ENCODE measurements around the gene ZNF41. TPM values are rescaled to one million over a fixed set of nuclear protein-coding genes. Genes with fewer than 3 reads are reported as not detected.

ZNF41 gene
- polyA plus RNA-seq, 3 donors = 1.8 to 4.3 (median 3.1) TPM

DNA sequence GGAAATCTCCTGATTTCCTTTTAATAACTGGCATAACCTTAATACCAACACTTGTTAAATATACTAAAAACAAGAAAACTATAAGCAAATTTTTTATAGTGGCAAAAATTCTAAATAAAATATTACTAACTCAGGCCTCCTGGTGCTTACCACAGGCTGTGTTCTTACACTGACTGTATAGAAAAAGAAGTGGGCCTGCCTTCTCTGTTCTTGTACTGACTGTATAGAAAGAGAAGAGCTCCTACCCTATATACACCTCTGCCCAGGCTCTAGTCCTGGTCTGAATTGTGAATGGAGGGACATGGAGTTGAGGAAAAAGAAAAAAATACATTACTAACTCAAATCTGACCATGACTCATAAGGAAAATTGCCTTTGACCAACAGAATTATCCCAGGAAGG is 7.5 kb downstream of the ZNF41 start:
- Histone ChIP-seq H3K4me2 (replicated peaks; ENCODE audit: extremely low read depth, low read length, poor library complexity, severe bottlenecking) (no peak overlapping the region), H3K9me3 (replicated peaks in 1 of 2; ENCODE audit: control insufficient read depth in 1 of 2, insufficient read depth in 1 of 2, low read length in 2 of 2) (no peaks in the 10 kb centered on the region), H3K4me3 (replicated peaks in 1 of 3; ENCODE audit: low read depth in 2 of 3, low read length in 3 of 3) (no peak overlapping the region), H3K4me1 (ENCODE audit: control insufficient read depth in 1 of 2, insufficient read depth in 2 of 2, low read length in 2 of 2) (no peaks in the 10 kb centered on the region), H3K9ac (ENCODE audit: insufficient read depth, low read length, poor library complexity, severe bottlenecking) (no peak overlapping the region), H3K79me2 (ENCODE audit: insufficient read depth, low read length) (peaks cover 91% of the 10 kb centered on the region), H3K27ac (ENCODE audit: low read depth in 1 of 2, low read length in 2 of 2) (no peak overlapping the region), H2AFZ (ENCODE audit: insufficient read depth, low read depth, low read length, poor library complexity, severe bottlenecking) (no peak overlapping the region), H3K27me3 (ENCODE audit: control insufficient read depth in 2 of 2, insufficient read depth in 2 of 2, low read length in 2 of 2) (no peaks in the 10 kb centered on the region), H3K36me3 (replicated peaks in 1 of 2; ENCODE audit: control insufficient read depth in 1 of 2, insufficient read depth in 2 of 2, low read length in 2 of 2) (no peaks in the 10 kb centered on the region), H4K20me1 (ENCODE audit: insufficient read depth, low read length) (peaks cover 21% of the 10 kb centered on the region)
- Mint-ChIP-seq H3K27ac (no peak overlapping the region), H3K36me3 (peaks cover 0 to 3% of the 10 kb centered on the region in 2 donors), H3K4me1 (peaks cover 4% of the 10 kb centered on the region), H3K27me3 (ENCODE audit: low read depth in 3 of 3) (peaks cover 0 to 8% (median 0%) of the 10 kb centered on the region in 3 donors), H3K9me3 (peaks cover 0 to 2% (median 0%) of the 10 kb centered on the region in 7 donors), H3K4me3 (no peak overlapping the region)
- TF ChIP-seq, protein P1, sequence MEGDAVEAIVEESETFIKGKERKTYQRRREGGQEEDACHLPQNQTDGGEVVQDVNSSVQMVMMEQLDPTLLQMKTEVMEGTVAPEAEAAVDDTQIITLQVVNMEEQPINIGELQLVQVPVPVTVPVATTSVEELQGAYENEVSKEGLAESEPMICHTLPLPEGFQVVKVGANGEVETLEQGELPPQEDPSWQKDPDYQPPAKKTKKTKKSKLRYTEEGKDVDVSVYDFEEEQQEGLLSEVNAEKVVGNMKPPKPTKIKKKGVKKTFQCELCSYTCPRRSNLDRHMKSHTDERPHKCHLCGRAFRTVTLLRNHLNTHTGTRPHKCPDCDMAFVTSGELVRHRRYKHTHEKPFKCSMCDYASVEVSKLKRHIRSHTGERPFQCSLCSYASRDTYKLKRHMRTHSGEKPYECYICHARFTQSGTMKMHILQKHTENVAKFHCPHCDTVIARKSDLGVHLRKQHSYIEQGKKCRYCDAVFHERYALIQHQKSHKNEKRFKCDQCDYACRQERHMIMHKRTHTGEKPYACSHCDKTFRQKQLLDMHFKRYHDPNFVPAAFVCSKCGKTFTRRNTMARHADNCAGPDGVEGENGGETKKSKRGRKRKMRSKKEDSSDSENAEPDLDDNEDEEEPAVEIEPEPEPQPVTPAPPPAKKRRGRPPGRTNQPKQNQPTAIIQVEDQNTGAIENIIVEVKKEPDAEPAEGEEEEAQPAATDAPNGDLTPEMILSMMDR (IDR thresholded peaks at IDR 0.05) = no peak
- DNase-seq = no peak
- intact Hi-C loops (cut with micrococcal nuclease) = no loop called here

GRCh38 chrX:47467106-47467505 is 15.9 kb downstream of the ZNF41 start:
- no peak overlapping the region for H3K4me2 ChIP-seq (replicated peaks; ENCODE audit: extremely low read depth, low read length, poor library complexity, severe bottlenecking)
- peaks cover 13% of the 10 kb centered on the region for H3K79me2 ChIP-seq (ENCODE audit: insufficient read depth, low read length)
- no peak overlapping the region for H2AFZ ChIP-seq (ENCODE audit: insufficient read depth, low read depth, low read length, poor library complexity, severe bottlenecking)
- TF ChIP-seq, protein P1 (IDR thresholded peaks at IDR 0.05) = no peak
- Mint-ChIP-seq H3K36me3 (peaks cover 47 to 54% of the 10 kb centered on the region in 2 donors), H3K27ac (no peak overlapping the region), H3K4me3 (no peak overlapping the region), H3K4me1 (no peaks in the 10 kb centered on the region), H3K9me3 (peaks cover 6 to 20% (median 13%) of the 10 kb centered on the region in 7 donors), H3K27me3 (ENCODE audit: low read depth in 3 of 3) (peaks cover 0 to 1% (median 0%) of the 10 kb centered on the region in 3 donors)
- intact Hi-C loops (cut with micrococcal nuclease) = no loop called here
- H3K9me3 ChIP-seq (replicated peaks in 1 of 2; ENCODE audit: control insufficient read depth in 1 of 2, insufficient read depth in 1 of 2, low read length in 2 of 2) = peaks cover 4 to 8% of the 10 kb centered on the region in 2 donors
- no peak overlapping the region for H3K9ac ChIP-seq (ENCODE audit: insufficient read depth, low read length, poor library complexity, severe bottlenecking)
- H3K36me3 ChIP-seq (replicated peaks in 1 of 2; ENCODE audit: control insufficient read depth in 1 of 2, insufficient read depth in 2 of 2, low read length in 2 of 2) = peaks cover 23 to 54% of the 10 kb centered on the region in 2 donors
- peaks cover 9% of the 10 kb centered on the region for H4K20me1 ChIP-seq (ENCODE audit: insufficient read depth, low read length)
- WGBS (ENCODE audit: insufficient coverage) = 84% methylated on average over 2 of the region's 5 CpGs
- no peaks in the 10 kb centered on the region for H3K27me3 ChIP-seq (ENCODE audit: control insufficient read depth in 2 of 2, insufficient read depth in 2 of 2, low read length in 2 of 2)
- H3K27ac ChIP-seq (ENCODE audit: low read depth in 1 of 2, low read length in 2 of 2) = no peak overlapping the region
- no peak for DNase-seq
- H3K4me3 ChIP-seq (replicated peaks in 1 of 3; ENCODE audit: low read depth in 2 of 3, low read length in 3 of 3) = no peak overlapping the region
- no peaks in the 10 kb centered on the region for H3K4me1 ChIP-seq (ENCODE audit: control insufficient read depth in 1 of 2, insufficient read depth in 2 of 2, low read length in 2 of 2)

All from CD14-positive monocyte (primary cell).